ENCODE data around the gene C13orf42. TPM values are rescaled to one million over a fixed set of nuclear protein-coding genes. Genes with fewer than 3 reads are reported as not detected.

Gene C13orf42
- total RNA-seq, 4 donors from 2014 or later: not detected

DNA sequence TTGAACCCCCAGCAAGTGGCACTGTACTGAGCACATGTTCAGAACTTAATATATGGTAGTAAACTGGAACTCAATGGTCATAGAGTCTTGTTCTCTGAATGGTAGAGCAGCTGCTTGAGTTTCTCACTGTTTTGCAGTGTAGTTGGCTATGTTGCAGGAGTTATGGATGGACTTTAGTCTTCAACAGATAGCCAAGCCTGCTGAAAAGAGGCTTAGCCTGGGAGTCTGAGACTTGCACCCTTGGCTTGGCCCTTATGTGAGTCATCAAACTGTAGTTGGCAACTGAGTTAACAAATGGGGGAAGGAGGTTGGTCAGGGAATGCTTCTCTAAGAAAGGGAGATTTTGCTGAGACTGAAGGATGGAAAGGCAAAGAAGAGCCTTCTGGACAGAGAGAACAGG lies 62.5 kb downstream of the C13orf42 start:
- Histone ChIP-seq H3K27me3 (no peaks in the 10 kb centered on the region), H3K36me3 (no peaks in the 10 kb centered on the region), H3K4me3 (no peak overlapping the region), H3K9me3 (no peaks in the 10 kb centered on the region), H3K4me1 (no peaks in the 10 kb centered on the region), H3K27ac (no peak overlapping the region)
- TF ChIP-seq, protein P1, sequence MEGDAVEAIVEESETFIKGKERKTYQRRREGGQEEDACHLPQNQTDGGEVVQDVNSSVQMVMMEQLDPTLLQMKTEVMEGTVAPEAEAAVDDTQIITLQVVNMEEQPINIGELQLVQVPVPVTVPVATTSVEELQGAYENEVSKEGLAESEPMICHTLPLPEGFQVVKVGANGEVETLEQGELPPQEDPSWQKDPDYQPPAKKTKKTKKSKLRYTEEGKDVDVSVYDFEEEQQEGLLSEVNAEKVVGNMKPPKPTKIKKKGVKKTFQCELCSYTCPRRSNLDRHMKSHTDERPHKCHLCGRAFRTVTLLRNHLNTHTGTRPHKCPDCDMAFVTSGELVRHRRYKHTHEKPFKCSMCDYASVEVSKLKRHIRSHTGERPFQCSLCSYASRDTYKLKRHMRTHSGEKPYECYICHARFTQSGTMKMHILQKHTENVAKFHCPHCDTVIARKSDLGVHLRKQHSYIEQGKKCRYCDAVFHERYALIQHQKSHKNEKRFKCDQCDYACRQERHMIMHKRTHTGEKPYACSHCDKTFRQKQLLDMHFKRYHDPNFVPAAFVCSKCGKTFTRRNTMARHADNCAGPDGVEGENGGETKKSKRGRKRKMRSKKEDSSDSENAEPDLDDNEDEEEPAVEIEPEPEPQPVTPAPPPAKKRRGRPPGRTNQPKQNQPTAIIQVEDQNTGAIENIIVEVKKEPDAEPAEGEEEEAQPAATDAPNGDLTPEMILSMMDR (IDR thresholded peaks at IDR 0.05): no peak
- no peak for TF ChIP-seq POLR2AphosphoS5 (IDR thresholded peaks at IDR 0.05)
- TF ChIP-seq POLR2A (IDR thresholded peaks at IDR 0.05): no peak
- no peak for TF ChIP-seq EP300 (IDR thresholded peaks at IDR 0.05; ENCODE audit: low read depth)
- intact Hi-C loops (cut with DNase I; ENCODE audit: low total_unique reads) (no loop called here), in situ Hi-C loops (cut with MboI; ENCODE audit: low pct_ligation_motif_present in 1 of 4, low pct_unique_long_range_greater_than_20kb in 1 of 4, low sequenced_read_pairs in 3 of 4) (no loop called here)
- DNase-seq: no peak

DNA sequence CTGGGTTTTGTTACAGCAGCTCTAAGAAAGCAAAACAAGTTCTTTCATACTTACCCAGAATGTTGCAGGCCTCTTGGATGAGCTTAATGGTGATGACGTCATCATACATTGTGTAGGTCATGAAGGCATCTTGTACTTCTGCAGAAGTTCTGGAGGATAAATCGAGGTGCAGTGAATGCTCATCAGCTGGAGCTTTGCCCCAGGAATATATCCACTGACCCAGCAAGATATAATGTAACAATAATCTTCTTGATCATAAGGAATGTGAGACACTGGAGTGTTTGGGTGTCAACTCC lies 63.0 kb downstream of the C13orf42 start:
- in situ Hi-C loops (cut with MboI; ENCODE audit: low pct_ligation_motif_present in 1 of 4, low pct_unique_long_range_greater_than_20kb in 1 of 4, low sequenced_read_pairs in 3 of 4): no loop called here
- intact Hi-C loops (cut with DNase I; ENCODE audit: low total_unique reads): no loop called here
- no peak for DNase-seq
- TF ChIP-seq, protein P1 (IDR thresholded peaks at IDR 0.05): no peak
- no peak for TF ChIP-seq EP300 (IDR thresholded peaks at IDR 0.05; ENCODE audit: low read depth)
- no peak for TF ChIP-seq POLR2A (IDR thresholded peaks at IDR 0.05)
- no peak for TF ChIP-seq POLR2AphosphoS5 (IDR thresholded peaks at IDR 0.05)
- no peak overlapping the region for H3K27ac ChIP-seq
- H3K4me1 ChIP-seq: no peaks in the 10 kb centered on the region
- H3K9me3 ChIP-seq: no peaks in the 10 kb centered on the region
- no peaks in the 10 kb centered on the region for H3K27me3 ChIP-seq
- H3K36me3 ChIP-seq: no peaks in the 10 kb centered on the region
- WGBS, 2 donors (ENCODE audit: low coverage in 1 of 2): 89% methylated on average over 2 of the region's 2 CpGs; no CpG with 5 or more reads in 1 of the 2 donors
- H3K4me3 ChIP-seq: no peak overlapping the region

DNA sequence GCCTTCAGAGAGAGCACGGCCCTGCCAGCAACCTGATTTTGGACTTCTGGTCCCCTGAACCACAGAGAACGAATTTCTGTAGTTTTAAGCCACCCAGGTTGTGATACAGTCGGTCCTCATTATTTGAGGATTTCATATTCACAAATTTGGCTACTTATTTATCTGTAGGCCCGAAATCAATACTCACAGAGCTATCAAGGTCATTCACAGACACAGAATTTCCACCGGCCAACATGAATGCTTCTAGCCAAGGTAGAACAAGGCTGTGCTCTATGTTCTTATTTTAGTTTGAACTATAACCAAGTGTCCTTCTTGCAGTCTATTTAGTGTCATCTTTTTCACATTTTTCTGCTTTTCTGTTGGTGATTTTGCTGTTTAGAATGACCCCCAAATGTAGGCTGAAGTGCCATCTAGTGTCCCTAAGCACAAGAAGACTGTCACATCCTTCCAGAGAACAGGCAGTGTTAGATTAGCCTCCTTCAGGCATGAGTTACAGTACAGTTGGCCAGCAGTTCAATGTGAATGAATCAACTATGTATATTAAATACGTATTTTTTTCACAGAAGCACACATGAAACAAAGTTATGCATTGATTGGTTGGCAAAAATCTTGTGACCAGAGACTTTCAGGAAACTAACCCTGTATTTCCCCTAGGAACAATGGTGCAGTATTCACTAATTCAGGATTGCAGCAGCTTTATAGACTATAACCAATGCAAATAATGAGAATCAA lies 63.5 kb downstream of the C13orf42 start:
- TF ChIP-seq POLR2AphosphoS5 (IDR thresholded peaks at IDR 0.05): no peak
- TF ChIP-seq POLR2A (IDR thresholded peaks at IDR 0.05): no peak
- no peak for TF ChIP-seq EP300 (IDR thresholded peaks at IDR 0.05; ENCODE audit: low read depth)
- TF ChIP-seq, protein P1 (IDR thresholded peaks at IDR 0.05): no peak
- WGBS, 2 donors (ENCODE audit: low coverage in 1 of 2): 90 to 91% methylated on average over 4 to 6 of the region's 6 CpGs
- in situ Hi-C loops (cut with MboI; ENCODE audit: low pct_ligation_motif_present in 1 of 4, low pct_unique_long_range_greater_than_20kb in 1 of 4, low sequenced_read_pairs in 3 of 4): no loop called here

DNA sequence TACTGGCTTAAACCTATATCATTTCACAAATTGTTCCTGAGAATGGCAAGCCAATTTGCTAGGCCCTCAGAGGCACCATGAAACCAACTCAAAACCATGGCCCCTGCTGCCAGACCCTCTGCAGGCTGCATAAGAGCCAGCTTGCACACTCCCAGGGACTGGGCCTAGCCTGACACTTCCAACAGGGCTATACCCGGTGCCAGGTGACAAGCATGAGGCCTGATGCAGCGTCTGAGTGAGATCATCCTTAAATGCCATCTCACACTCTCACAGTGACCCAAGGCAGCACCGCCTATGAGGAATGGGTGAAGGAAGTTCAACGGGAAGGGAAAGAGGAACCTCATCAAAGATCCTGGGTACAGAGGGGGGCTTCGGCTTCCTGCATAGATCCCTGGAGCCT lies 65.6 kb downstream of the C13orf42 start:
- no peaks in the 10 kb centered on the region for H3K9me3 ChIP-seq
- H3K27me3 ChIP-seq: no peaks in the 10 kb centered on the region
- in situ Hi-C loops (cut with MboI; ENCODE audit: low pct_ligation_motif_present in 1 of 4, low pct_unique_long_range_greater_than_20kb in 1 of 4, low sequenced_read_pairs in 3 of 4) (no loop called here), intact Hi-C loops (cut with DNase I; ENCODE audit: low total_unique reads) (no loop called here)
- H3K4me3 ChIP-seq: no peak overlapping the region
- 79 to 84% methylated on average over 5 of the region's 5 CpGs for WGBS, 2 donors (ENCODE audit: low coverage in 1 of 2)
- no peak for DNase-seq
- no peaks in the 10 kb centered on the region for H3K36me3 ChIP-seq
- H3K4me1 ChIP-seq: no peaks in the 10 kb centered on the region
- no peak overlapping the region for H3K27ac ChIP-seq
- TF ChIP-seq POLR2AphosphoS5 (IDR thresholded peaks at IDR 0.05): no peak
- TF ChIP-seq EP300 (IDR thresholded peaks at IDR 0.05; ENCODE audit: low read depth): no peak
- TF ChIP-seq POLR2A (IDR thresholded peaks at IDR 0.05): no peak
- TF ChIP-seq, protein P1 (IDR thresholded peaks at IDR 0.05): no peak

More for the DNA sequence above, 63.5 kb downstream of the C13orf42 start:
- no peaks in the 10 kb centered on the region for H3K36me3 ChIP-seq
- DNase-seq: no peak
- H3K27ac ChIP-seq: no peak overlapping the region
- intact Hi-C loops (cut with DNase I; ENCODE audit: low total_unique reads): no loop called here
- H3K4me1 ChIP-seq: no peaks in the 10 kb centered on the region
- H3K27me3 ChIP-seq: no peaks in the 10 kb centered on the region
- H3K9me3 ChIP-seq: no peaks in the 10 kb centered on the region
- H3K4me3 ChIP-seq: no peak overlapping the region
